A172 (cell line): ENCODE results near the gene NOS1AP. TPM values are rescaled to one million over a fixed set of nuclear protein-coding genes. Genes with fewer than 3 reads are reported as not detected.

Experiments used
- DNase-seq: peaks from one replicate; pipeline ENCODE4 v3.0.0-alpha.2; 2015; ENCODE audit warnings: low spot score
- total RNA-seq: library from RNA; depleted of rRNA; stranded (reverse); fragments of >200 nt; shearing (Covaris generic); gene quantifications from 2 replicates; pipeline ENCODE4 v1.2.3, GENCODE V29; 2014

The NOS1AP gene
- total RNA-seq, 1 experiment from 2014 or later = 2.4 TPM

- DNase-seq = no peak
Observed at GRCh38 chr1:162137179-162137960, 67.9 kb downstream of the NOS1AP start.

- DNase-seq = no peak
Observed at GRCh38 chr1:162138112-162138511, 68.6 kb downstream of the NOS1AP start.

DNA sequence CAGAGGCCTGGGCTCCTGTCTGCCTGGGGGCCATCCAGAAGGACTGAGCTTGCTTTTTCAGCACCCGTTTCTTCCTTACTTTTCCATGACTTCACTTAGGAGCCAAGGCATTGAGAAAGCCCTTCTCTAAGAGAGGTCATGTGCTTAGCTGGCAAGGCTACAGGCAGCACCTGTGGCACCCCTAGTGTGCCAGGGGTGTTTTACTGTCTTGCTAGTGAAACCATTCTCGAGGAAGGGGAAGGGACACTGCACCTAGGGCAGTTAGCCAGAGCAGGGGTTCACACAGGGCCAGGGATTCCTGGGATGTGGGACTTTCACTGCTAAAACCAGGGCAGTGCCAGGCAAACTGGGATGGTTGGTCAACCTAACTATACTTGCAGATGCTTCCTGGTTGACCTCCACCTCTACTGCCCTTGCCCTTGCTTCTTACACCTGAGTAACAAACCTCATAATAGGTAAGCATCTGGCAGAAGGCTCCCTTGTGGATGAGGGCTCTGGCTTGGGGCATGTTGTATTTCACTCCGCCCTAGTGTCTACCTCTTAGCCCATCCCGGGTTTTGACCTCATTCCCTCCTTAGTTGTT, 69.2 kb downstream of the NOS1AP start:
- DNase-seq = no peak

GRCh38 chr1:162139211-162139610, 69.7 kb downstream of the NOS1AP start:
- no peak for DNase-seq

DNA sequence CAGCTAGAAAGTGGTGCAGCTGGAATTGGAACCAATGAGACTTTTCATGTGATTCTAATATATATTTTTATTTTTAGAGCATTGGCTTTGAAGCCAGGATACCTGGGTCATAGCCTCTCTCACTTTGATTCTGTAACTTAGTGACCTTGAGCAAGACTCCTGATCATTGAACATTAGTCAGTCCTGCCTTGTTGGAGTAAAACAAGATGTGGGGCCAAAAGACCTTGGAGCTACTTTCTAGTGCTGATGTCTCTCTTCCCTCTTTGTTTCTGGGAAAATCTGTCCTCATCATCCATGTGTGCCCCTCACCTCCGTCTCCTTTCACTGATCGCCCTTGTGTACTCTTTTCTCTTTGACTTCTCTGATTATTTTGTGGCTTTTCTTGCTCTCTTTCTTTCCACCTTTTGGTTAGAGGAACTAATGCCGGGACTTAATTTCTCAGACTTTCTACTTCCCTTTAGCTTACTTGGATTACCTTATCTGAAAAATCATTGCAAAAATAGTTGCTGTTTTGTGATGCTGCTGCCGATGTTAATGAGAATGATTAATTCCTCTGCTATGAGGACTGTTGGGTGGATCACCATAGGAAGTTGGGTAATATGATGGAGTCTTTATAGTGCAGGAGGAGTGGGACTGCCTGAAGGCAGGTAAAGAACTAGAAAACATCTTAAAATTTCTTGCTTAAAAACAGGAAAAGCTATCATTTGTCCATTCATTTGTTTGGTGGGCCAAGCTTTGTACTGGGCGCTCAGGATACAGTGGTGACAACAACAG, 72.0 kb downstream of the NOS1AP start:
- peak; percentile 69 for DNase-seq

GRCh38 chr1:162142968-162143367, 73.5 kb downstream of the NOS1AP start:
- DNase-seq = no peak

DNA sequence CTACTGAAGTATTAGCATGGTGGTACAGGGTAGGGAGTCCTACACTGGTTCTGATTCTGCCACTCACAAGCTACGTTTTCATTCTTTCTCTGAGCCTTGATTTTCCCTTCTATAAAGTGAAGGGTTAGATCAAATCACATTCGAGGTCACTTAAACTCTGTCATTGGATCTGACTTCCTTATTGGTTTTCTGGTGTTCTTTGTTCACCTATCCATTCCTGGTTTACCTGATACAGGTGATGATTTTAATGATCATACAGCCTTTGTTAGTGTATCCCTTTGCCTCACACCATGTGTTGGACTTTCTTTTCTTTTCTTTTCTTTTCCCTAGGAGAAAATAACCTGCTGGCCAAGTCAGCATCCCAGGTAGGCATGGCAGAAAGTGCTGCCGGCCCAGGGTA, 74.8 kb downstream of the NOS1AP start:
- DNase-seq = no peak

GRCh38 chr1:162144853-162145252, 75.4 kb downstream of the NOS1AP start:
- DNase-seq = no peak

- DNase-seq = no peak
Observed at GRCh38 chr1:162145280-162145965, 75.9 kb downstream of the NOS1AP start.

- DNase-seq = no peak
Observed at GRCh38 chr1:162145966-162146696, 76.6 kb downstream of the NOS1AP start.

DNA sequence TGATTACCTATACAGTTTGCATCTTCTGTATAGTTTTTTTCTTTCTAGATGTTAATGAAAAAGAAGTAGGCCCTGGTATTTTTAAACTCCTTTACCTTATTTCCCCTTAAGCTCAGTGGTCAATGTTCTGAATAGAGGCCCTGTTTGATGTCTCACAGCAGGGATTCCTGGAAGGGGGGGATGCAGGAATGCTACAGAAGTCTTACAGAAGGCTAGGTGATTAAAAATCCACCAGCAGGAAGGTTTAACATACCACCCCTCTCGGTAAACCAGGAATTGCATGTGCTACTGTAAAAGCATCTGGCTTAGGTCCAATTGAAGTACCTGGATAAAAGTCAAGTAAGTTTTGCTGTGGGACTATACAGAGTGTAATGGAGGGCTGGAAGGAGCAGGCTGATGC, 78.3 kb downstream of the NOS1AP start:
- DNase-seq = no peak

DNA sequence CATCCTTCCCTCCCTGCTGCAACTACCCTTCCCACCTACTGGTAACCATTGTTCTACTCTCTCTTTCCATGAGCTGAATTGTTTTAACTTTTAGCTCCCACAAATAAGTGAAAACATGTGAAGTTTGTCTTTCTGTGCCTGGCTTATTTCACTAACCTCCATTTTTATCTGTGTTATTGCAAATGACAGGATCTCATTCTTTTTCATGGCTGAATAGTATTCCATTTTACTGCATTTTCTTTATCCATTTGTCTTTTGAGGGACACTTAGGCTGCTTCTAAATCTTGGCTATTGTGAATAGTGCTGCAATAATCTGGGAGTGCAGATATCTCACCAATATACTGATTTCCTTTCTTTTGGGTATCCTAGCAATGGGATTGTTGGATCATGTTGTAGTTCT, 80.6 kb downstream of the NOS1AP start:
- no peak for DNase-seq

- DNase-seq = no peak
Observed at GRCh38 chr1:162151900-162152829, 82.7 kb downstream of the NOS1AP start.

- no peak for DNase-seq
Observed at GRCh38 chr1:162153374-162153773, 83.9 kb downstream of the NOS1AP start.

DNA sequence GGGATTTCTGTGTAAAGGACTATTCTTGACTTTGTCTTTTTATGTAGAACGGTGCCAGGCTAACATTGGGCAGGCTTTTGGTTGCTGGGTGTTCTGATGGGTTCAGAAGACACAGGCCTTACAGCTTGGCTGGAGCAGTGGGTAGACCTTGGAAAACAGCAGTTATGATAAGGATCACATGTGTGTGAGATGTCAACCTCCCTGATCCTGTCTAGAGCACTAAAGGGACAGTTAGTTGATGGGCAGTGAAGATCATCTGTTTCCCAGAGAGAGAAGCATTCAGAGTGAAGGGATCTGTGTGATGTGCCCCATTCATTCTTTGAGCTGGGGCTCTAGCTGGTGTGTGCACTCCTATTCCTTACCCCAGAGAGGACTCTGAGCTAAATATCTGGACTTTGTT, 88.0 kb downstream of the NOS1AP start:
- no peak for DNase-seq

- DNase-seq = no peak
Observed at GRCh38 chr1:162158624-162159271, 89.3 kb downstream of the NOS1AP start.

GRCh38 chr1:162159515-162159914, 90.0 kb downstream of the NOS1AP start:
- no peak for DNase-seq

DNA sequence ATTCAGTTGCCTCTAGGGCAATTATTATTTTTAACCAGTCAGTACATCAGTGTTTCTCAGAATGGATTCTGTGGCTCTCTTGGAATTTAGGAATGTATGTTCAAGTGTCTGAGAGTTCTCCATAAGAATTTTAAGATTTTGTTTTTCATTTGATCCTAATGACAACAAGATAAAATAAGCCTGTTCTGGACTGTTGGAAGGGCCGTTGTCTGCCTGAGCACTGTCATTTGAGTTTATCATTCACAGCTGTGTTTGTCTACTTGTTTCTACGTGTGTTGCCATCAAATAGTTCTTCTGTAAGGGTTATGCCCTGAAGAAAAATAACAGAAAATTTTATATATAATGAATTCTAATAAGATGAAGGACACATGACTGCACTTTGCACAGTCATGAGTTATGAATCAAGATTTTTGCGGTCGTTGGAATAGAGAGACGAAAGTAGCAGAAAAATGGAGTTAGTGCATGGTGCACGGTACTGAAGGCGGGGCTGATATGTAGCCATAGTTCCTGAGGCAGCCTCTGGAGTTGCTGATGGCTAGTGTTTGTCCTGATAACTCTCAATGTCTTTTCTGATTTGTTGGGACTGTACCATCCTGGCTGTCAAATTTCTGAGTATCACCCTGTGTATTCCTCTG, 92.5 kb downstream of the NOS1AP start:
- DNase-seq = no peak

DNA sequence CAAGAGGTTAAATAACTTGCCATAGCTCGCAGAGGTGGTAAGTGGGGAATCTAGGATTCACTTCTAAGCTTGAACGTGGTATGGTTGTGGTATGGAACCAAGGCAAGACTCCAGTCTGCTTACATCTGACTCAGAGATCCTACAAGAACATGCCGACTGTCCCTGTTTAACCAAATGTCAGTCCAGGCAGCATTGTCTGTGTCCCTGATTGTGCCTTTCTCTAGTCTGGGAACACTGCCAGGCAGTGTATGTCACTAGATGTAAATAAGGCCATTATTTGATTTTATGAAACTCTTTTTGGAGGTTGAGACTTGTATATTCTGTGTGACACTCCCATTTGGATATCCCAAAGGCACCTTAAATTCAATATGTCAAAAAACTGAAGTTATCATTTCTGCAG, 96.0 kb downstream of the NOS1AP start:
- no peak for DNase-seq
